Measurements from ENCODE around the gene PSMB3.
"Not testable (repeated sequence)": the region's sequence is repeated elsewhere in the genome, so short reads cannot be mapped to it uniquely, and the experiment has no call there.

Gene PSMB3

DNA sequence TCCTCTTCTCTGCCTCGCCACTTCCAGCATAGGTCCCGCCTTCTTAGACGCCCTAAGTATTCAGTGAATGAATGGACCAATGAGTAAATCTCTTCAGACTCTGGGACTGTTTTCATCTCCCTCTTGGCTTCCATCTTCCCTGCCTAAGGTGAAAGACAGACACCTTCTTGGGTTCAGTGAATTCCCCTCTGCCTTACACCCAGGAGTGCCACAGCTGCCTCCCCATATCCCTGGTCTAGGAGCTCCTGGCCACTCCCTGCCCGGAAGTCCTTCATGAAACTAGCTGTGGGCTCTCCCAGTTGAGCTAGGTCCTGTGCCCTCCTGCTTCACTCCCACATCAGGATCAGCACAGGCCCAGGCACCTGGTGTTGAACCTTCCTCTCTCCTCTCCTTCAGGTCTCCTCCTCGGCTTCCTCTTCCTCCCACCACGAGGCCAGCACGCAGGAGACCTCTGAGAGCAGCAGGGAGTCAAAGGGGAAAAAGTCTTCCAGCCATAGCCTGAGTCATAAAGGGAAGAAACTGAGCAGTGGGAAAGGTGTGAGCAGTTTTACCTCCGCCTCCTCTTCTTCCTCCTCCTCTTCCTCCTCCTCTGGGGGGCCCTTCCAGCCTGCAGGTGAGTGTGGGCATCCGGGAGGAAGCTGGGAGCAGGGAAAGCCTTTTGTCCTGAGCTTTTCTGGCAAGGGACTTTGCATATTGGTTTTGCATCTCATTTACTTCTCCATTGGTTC, 37.2 kb upstream of the PSMB3 start:
- no peak for DNase-seq (ENCODE audit: low read depth in 2 of 3, low spot score in 1 of 3)

DNA sequence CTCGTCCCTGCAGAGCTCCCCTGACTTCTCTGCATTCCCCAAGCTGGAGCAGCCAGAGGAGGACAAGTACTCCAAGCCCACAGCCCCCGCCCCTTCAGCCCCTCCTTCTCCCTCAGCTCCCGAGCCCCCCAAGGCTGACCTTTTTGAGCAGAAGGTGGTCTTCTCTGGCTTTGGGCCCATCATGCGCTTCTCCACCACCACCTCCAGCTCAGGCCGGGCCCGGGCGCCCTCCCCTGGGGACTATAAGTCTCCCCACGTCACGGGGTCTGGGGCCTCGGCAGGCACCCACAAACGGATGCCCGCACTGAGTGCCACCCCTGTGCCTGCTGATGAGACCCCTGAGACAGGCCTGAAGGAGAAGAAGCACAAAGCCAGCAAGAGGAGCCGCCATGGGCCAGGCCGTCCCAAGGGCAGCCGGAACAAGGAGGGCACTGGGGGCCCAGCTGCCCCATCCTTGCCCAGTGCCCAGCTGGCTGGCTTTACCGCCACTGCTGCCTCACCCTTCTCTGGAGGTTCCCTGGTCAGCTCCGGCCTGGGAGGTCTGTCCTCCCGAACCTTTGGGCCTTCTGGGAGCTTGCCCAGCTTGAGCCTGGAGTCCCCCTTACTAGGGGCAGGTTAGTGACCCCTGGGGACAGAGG, 36.1 kb upstream of the PSMB3 start:
- DNase-seq (ENCODE audit: low read depth in 2 of 3, low spot score in 1 of 3), result no peak

DNA sequence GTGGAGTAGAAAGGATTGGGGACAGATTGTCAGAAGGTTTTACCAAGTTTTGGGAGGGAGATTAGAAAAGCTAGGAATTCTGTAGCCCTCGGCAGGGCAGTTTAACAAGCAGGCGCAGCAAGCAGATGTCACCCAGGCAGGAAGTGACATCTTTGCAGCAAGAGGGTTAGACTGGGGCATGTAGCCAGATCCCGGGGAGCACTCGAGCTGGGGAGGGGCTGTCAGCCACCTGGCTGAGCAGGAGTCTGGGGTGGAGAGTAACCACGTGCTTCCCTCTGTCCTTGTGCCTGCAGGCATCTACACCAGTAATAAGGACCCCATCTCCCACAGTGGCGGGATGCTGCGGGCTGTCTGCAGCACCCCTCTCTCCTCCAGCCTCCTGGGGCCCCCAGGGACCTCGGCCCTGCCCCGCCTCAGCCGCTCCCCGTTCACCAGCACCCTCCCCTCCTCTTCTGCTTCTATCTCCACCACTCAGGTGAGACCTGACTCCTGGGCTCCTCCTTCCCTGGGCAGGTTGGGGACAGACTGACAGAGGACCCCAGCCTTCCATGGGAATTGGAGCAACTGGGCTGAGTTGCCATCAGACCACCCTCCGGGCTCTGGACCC, 35.3 kb upstream of the PSMB3 start:
- no peak for DNase-seq (ENCODE audit: low read depth in 2 of 3, low spot score in 1 of 3)

DNA sequence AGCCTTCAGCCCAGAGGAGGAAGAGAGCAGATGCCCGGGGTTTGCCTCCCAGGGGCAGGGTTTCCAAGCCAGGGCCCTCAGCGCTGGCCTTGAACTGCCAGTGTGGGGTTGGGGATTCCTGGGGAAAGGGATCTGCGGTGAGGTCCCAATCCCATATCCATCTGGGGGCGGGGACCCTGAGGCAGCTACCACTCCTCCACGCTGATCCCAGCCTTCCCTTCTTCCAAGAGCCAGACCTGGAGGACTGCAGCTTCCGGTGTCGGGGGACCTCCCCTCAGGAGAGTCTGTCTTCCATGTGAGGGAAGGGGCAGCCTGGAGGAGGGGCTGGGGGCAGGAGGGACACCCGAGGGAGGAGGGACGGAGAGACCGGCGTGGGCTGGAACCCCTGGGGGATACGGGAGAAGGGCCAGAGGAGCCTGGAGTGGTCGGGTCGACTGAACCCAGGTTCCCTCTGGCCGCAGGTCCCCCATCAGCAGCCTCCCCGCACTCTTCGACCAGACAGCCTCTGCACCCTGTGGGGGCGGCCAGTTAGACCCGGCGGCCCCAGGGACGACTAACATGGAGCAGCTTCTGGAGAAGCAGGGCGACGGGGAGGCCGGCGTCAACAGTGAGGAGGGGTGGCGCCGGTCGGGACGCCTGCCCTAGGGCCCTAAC, 33.1 kb upstream of the PSMB3 start:
- DNase-seq (ENCODE audit: low read depth in 2 of 3, low spot score in 1 of 3), result no peak

DNA sequence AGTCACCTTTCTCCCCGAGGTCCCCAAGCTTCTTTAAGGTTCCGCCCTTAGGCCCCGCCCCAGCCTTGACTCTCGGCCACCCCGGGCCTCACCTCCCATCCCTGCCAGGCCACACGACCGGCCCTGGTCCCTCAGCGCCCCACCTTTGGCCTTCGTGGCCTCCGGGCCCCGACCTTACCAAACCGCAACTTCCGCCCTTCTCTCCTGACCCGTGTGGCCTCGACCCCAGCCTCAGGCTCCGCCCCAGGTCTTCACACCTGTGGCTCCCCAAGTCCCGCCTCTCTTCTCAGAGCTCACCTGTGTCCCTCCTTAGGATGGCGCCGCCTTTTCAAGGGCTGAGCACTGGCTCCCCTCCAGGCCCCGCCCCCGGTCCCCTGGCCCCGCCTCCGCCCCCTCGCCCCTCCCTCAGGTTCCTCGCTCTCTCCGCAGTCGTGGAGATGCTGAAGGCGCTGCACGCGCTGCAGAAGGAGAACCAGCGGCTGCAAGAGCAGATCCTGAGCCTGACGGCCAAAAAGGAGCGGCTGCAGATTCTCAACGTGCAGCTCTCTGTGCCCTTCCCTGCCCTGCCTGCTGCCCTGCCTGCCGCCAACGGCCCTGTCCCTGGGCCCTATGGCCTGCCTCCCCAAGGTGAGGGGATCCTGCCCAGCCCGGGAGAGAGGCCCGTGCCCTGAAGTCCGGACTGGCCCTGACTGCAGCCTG, 32.4 kb upstream of the PSMB3 start:
- no peak for DNase-seq (ENCODE audit: low read depth in 2 of 3, low spot score in 1 of 3)

DNA sequence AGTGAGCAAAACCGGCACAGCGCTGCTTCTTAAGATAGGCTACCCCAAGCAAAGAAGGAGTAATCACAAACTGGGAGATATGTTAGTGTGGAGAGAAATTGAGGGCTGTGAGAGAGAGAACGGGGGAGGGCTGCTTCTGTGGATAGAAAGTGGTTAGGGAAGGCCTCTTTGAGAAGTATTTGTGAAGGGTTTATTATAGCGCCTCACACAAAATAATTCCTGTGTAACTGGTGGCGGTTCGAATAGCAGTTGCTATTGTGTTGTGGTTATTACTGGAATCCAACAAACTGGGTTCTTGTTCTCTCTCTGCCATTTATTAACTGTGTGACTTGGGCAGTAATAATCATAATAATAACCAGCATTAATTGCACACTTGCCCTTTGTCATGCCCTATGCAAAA, 31.6 kb upstream of the PSMB3 start:
- DNase-seq (ENCODE audit: low read depth in 2 of 3, low spot score in 1 of 3), result no peak

DNA sequence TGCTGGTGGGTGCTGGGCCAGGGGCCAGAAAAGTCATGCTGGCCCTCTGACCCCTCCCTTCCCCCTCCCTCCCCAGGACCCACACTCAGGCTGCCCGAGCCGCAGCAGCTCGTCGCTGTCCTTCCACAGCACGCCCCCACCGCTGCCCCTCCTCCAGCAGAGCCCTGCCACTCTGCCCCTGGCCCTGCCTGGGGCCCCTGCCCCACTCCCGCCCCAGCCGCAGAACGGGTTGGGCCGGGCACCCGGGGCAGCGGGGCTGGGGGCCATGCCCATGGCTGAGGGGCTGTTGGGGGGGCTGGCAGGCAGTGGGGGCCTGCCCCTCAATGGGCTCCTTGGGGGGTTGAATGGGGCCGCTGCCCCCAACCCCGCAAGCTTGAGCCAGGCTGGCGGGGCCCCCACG, 30.7 kb upstream of the PSMB3 start:
- no peak for DNase-seq (ENCODE audit: low read depth in 2 of 3, low spot score in 1 of 3)

DNA sequence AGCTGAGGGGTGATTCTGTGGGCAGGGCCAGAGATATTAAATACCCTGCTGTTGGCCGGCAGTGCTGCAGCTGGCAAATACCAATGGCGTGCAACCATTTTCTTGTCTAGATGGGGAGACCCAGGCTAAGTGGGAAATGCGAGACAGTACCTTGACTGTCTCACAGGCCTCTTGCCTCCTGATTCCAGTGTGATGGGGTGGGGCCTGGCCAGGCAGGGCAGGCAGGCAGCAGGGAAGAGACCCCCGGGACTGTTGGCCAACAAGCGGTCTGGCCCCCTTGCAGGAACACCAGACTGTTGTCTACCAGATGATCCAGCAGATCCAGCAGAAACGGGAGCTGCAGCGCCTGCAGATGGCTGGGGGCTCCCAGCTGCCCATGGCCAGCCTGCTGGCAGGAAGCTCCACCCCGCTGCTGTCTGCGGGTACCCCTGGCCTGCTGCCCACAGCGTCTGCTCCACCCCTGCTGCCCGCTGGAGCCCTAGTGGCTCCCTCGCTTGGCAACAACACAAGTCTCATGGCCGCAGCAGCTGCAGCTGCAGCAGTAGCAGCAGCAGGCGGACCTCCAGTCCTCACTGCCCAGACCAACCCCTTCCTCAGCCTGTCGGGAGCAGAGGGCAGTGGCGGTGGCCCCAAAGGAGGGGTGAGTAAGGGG, 28.1 kb upstream of the PSMB3 start:
- no peak for DNase-seq (ENCODE audit: low read depth in 2 of 3, low spot score in 1 of 3)

DNA sequence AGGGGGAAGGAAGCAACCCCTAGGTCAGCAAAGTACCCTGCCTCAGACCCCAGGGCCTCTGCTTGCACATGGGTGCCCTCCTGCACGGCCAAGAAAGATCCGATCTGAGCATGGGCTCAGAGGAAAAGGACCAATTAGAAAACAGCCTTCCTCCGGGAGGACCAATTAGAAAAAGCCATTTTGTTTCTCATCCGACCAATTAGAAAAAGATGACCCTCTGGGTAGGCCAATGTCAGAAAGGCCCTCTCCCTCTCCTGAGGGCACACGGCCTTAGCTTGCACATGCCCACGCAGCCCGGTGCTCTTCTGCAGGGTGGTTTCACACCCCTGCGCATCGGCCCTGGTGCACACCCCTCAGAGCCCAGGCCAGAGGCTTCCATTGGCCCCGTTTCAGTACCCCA, 27.5 kb upstream of the PSMB3 start:
- no peak for DNase-seq (ENCODE audit: low read depth in 2 of 3, low spot score in 1 of 3)

DNA sequence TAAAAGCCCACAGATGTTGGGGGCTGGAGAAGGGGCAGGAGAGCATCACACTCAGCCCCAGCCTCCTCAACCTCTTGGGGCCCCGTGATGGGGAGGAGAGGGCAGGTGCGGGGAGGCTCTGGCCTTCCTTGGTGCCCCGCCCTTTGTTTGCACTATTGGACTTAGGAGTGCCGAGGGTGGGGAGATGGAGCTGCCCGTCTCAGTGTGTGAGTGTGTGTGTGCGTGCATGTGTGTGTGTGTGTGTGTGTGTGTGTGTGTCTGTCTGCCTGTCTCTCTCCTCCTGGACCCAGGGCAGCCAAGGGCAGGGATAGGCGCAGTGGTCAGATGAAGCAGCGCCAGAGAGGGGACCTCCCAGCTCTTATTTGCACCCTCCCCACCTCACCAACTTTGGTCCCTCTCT, 26.4 kb upstream of the PSMB3 start:
- not testable (repeated sequence) for DNase-seq (ENCODE audit: low read depth in 2 of 3, low spot score in 1 of 3)

DNA sequence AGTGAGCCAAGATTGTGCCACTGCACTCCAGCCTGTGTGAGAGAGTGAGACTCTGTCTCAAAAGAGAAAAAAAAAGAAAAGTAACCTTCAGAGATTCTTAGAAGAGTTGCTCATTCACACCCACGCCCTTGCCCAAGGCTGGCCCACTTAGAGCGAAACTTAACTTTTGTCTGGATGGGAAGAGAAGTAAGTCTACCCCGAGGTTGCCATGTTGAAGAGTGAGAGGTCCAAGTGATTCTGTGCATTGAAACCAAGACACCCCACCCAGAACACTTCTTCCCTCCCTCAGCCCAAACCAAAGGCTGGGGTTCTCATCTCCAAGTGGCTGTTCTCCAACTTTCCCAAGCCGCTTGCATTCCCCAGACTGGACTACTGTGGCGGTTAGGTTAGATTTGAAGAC, 24.8 kb upstream of the PSMB3 start:
- peak; percentile 66 to 84 (median 80) for DNase-seq (ENCODE audit: low read depth in 2 of 3, low spot score in 1 of 3)

DNA sequence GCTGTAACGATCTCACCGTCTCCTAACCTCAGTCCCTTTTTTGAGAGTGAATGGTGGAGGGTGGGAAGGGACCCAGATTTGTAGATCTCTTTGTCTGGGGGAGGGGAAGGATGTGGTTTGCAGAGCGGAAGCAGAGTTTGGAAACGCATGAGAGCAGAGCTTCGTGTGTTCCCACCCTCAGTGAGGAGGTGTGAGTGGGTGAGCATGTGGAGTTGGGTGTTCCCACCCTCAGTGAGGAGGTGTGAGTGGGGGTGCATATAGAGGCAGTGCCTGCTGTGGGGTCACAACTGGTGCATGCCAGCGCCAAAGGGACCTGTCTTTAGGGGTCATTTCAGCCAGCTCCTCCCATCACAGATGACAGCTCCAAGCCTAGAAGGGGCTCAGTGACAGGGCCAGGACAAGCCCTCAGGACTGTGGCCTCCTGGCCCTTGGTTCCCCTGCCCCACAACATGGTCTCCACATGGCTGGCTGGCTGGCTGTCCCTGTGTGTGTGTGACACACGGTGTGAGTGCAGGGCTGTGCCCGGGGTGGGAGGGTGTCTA, 24.2 kb upstream of the PSMB3 start:
- no peak for DNase-seq (ENCODE audit: low read depth in 2 of 3, low spot score in 1 of 3)

DNA sequence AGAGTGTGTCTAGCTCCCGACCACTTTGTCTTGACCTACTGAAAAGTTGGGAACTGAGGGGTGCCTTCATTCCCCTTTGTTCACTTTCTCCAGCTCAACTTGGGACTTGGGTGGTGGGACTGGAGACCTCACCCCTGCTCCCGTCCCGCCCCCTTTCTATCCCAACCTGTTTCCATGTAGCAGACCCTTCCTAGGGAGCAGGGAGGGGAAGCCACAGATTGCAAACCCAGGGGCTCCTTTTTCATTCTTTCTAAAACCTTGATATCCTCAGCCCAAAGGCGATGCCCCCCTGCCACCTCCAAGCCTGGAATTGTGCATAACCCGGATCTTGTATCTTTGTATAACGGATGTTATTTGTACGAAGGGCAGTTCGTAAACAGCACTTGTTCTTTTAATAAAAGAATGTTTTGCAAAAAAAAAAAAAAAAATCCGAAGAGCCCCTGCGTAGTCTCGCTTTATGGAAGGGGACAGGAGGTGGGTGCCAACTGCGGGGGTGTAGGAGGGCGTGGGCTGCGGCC, 23.1 kb upstream of the PSMB3 start:
- no peak for DNase-seq (ENCODE audit: low read depth in 2 of 3, low spot score in 1 of 3)

DNA sequence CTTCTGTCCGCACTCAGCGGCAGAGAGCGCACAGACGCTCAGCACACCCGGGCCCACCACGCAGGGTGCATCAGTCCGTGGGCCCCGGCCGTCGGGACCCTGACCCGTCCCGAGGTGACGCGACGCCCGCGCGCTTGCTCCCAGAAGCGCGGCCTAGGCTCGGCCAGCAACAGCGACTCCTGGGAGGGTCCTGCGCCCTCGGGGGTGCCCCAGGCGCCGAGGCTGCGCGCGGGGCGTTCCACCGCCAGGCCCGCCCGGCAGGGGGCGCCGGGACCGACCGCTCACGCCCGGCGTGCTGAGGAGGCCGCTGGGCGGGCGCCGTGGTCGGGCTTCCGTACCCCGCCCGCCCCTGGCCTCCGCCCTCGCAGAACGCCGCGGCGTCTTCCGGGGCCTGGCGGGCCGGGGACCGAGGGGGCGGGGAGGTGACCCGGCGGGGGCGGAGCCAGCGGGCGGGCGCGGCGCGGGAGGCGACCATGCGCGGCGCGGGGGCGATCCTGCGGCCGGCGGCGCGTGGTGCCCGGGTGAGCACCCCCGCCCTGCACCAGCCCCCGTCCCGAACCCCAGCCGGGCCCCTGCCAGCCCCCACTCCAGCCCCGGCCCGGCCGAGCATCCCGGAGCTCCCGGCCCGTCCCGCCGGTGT, 22.5 kb upstream of the PSMB3 start, which contains the start of gene CISD3:
Gene CISD3, plus strand, starts transcription at position 456 of the 640 bp plus-strand sequence. Its CDS starts 18 bp downstream, at position 474.
- DNase-seq (ENCODE audit: low read depth in 2 of 3, low spot score in 1 of 3), result peak; percentile 61 to 85 (median 70)

DNA sequence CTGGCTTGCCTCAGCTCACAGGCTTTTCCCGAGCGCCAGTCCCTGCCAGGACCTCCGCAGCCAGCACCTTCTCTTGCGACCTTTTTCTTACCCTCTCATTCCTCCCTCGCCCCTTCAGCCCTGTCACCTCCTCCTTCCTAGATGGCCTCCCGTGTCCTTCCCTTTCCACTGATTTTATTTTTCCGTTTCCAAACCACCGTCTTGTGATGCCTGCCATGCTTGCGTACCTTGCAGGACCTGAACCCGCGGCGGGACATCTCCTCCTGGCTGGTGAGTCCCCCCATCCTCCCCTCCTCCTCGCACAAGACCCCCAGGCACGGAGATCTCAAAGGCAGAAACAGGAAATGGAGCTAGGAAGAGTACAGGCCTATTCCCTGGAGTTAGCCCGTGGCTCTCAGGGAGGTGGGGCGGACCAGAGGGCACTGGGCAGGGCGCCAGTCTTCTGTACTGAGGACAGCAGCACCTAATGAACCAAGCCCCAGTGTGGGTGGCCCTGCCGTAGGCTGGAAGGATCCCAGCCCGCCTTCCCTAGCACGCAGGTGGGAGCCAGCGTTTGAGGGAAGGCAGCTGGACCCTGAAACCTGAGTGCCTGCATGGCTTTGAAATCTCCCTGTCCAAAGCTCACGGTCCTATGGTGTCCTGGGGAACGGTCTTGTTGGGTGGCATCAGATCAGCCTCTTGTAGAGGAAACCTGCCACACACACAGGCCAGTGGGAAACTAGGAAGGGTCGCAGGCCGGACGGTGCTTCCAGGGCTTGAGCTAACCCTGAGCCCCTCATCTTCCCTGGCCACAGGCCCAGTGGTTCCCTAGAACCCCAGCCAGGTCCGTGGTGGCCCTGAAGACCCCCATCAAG, 21.8 kb upstream of the PSMB3 start:
- no peak for DNase-seq (ENCODE audit: low read depth in 2 of 3, low spot score in 1 of 3)

DNA sequence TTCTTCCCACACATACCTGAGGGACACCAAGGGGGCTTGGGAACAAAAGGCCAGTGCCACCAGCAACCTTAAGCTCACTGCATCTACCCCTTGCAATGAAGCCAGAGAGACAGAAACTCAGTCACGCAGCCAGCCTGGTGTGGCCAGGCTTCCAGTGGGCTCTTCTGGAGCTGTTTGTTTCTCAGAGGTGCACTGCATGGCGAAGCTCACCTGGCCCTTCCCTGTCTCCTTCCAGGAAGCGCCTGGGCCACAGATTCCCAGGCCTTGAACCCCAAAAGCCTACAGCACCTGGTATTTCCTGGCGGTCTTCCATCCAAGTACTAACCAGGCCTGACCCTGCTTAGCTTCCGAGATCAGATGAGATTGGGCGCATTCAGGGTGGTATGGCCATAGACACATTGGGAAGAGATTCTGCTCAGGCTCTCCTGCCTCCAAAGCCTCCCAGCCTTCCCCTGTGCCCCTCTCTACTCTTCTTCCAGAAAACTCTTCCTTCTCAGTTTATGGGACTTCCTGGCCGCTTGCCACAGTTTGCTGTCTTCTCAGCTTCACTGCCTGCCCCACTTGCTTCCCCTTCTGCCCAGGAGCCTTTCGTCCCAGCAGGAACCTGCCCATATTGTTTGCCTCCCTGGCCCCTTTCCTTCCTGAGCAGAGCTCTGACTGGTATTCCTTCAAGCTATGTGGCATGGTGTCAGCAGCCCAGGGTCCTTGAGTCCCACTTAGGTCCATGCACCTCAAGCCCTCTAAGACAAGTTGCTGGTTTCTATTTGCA, 20.8 kb upstream of the PSMB3 start:
- no peak for DNase-seq (ENCODE audit: low read depth in 2 of 3, low spot score in 1 of 3)

DNA sequence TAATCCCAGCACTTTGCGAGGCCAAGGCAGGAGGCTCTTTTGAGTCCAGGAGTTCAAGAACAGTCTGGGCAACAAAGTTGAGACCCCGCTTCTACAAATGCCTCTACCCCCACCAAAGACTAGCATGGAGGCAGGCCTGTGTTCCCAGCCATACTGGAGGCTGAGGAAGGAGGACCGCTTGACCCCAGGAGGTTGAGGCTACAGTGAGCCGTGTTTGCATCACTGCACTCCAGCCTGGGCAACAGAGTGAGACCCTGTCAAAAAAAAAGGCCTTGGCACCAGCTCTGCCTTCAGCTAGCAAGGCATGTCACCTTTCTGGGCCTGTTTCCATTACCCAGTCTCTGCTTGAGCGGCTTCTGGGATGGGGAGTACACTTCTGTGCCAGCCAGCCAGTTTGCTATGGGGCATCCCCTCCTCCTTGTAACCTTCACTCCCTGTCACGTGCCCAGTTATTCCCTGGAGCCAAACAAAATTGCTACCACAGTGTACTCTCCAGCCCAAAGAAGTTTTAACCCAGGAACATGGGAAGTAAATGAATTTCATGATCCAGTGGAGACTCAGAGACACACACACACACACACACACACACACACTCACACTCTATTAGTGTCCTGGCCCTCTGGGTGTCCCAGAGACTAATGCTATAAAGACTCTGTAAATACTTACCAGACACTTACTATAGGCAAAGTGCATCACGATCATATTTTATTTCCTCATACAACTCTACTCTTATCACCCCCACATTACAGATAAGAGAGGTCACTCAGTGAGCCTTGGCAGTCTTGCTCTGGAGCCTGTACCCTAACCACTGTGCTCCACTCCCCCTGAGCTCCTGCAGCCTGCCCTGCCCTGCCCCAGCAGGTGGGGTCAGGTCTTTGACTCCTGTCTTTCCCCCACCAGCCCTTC, 19.9 kb upstream of the PSMB3 start:
- no peak for DNase-seq (ENCODE audit: low read depth in 2 of 3, low spot score in 1 of 3)

Measured in stimulated activated CD4-positive, alpha-beta T cell treated with anti-CD3 and anti-CD28 coated beads, Interleukin-12 subunit alpha, Interleukin-12 subunit beta, amount 100 ng/mL, for 48 hours (primary cell).